ENCODE data around the gene RPP14. TPM values are rescaled to one million over a fixed set of nuclear protein-coding genes. Genes with fewer than 3 reads are reported as not detected.
"Not testable (repeated sequence)": the region's sequence is repeated elsewhere in the genome, so short reads cannot be mapped to it uniquely, and the experiment has no call there.

Gene RPP14
- total and polyA plus RNA-seq, 2 experiments from 2014 or later = 11.7 to 18.6 TPM

- no peak for TF ChIP-seq REST (IDR thresholded peaks at IDR 0.05; ENCODE audit: unreplicated experiment)
- TF ChIP-seq ZNF114 (CRISPR knock-in tag; IDR thresholded peaks at IDR 0.05) = no peak
- TF ChIP-seq ZNF331 (CRISPR knock-in tag; IDR thresholded peaks at IDR 0.05; ENCODE audit: low read depth) = no peak
These were observed 18.7 kb upstream of the RPP14 start (continued) for GRCh38 chr3:58287354-58287753.

DNA sequence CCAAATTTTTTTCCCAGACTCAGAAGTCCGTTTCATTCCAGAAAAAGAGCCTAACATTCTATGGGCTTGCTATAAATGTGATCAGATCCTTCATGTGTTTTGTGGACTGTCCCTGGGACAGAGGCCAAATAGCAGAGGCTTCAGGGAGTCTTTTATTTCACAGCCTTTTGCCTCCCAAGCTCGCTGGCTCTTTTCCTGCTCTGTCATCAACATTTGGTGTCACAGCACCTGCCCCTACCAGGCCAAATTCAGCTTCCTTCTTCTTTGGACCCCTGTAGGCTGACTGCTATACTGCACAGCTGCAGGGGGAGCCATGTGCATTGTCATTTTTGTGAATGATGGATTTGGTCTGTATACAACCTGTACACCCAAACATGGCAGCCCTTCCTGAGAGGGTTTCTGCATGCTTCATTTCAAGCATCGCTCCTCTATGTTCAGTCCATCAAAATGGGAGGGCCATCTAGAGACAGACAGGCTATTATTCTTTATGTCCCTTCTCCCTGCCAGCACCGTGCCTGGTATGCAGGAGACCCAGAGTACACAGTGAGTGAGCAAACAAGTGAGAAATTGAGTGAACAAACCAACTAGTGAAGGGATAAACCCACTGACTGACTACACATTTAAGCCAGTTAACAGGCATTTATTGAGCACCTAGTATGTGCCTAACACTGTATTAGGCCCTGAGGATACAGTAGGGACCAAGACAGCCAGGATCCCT lies 17.9 kb upstream of the RPP14 start:
- Histone ChIP-seq H3K27ac (ENCODE audit: low read depth) (no peak overlapping the region), H3K9me2 (ENCODE audit: insufficient read depth) (no peaks in the 10 kb centered on the region), H3K4me2 (no peak overlapping the region), H3K27me3 (ENCODE audit: insufficient read depth) (no peaks in the 10 kb centered on the region), H2AFZ (no peak overlapping the region), H3K79me2 (replicated peaks; ENCODE audit: insufficient read depth) (no peaks in the 10 kb centered on the region), H3F3A (replicated peaks; ENCODE audit: low read depth) (no peaks in the 10 kb centered on the region), H3K36me3 (ENCODE audit: insufficient read depth) (no peaks in the 10 kb centered on the region), H4K20me1 (replicated peaks; ENCODE audit: insufficient read depth) (no peaks in the 10 kb centered on the region), H3K4me3 (no peak overlapping the region), H3K4me1 (ENCODE audit: insufficient read depth) (no peaks in the 10 kb centered on the region)
- TF ChIP-seq POLR2AphosphoS5 (IDR thresholded peaks at IDR 0.05; ENCODE audit: low read depth) (no peak), CTCF (conservative IDR thresholded peaks at IDR 0.05; ENCODE audit: low read depth in 2 of 2) (peak in 1 of 2 experiments; percentile 10; a peak in 1 of 4 replicates), CREB1 (CRISPR knock-in tag; IDR thresholded peaks at IDR 0.05; ENCODE audit: low read depth) (no peak), ZNF331 (CRISPR knock-in tag; IDR thresholded peaks at IDR 0.05; ENCODE audit: low read depth) (no peak), REST (IDR thresholded peaks at IDR 0.05; ENCODE audit: unreplicated experiment) (no peak)
- Mint-ChIP-seq H3K4me1 (no peaks in the 10 kb centered on the region), H3K27me3 (ENCODE audit: insufficient read depth, low read depth, poor library complexity) (peaks cover 5% of the 10 kb centered on the region), H3K36me3 (ENCODE audit: low read depth) (peaks cover 24% of the 10 kb centered on the region), H3K9me3 (peaks cover 23% of the 10 kb centered on the region), H3K4me3 (no peak overlapping the region), H3K27ac (no peak overlapping the region)
- no peak for ATAC-seq
- peak; percentile 12 for DNase-seq (ENCODE audit: low spot score)

GRCh38 chr3:58288964-58289613 lies 17.0 kb upstream of the RPP14 start:
- not testable (repeated sequence) for H3F3A ChIP-seq (replicated peaks; ENCODE audit: low read depth)

DNA sequence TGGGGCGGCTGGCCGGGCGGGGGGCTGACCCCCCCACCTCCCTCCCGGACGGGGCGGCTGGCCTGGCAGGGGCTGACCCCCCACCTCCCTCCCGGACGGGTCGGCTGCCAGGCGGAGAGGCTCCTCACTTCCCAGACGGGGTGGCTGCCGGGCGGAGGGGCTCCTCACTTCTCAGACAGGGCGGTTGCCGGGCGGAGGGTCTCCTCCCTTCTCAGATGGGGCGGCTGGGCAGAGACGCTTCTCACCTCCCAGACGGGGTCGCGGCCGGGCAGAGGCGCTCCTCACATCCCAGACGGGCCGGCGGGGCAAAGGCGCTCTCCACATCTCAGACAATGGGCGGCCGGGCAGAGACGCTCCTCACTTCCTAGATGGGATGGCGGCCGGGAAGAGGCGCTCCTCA lies 15.6 kb upstream of the RPP14 start:
- not testable (repeated sequence) for H3K4me1 Mint-ChIP-seq; H3K4me3 ChIP-seq; H3K4me2 ChIP-seq; H3F3A ChIP-seq (replicated peaks; ENCODE audit: low read depth); ATAC-seq; H3K79me2 ChIP-seq (replicated peaks; ENCODE audit: insufficient read depth); H2AFZ ChIP-seq; H3K4me1 ChIP-seq (ENCODE audit: insufficient read depth); H4K20me1 ChIP-seq (replicated peaks; ENCODE audit: insufficient read depth); H3K9me2 ChIP-seq (ENCODE audit: insufficient read depth); H3K27me3 Mint-ChIP-seq (ENCODE audit: insufficient read depth, low read depth, poor library complexity); H3K27me3 ChIP-seq (ENCODE audit: insufficient read depth); DNase-seq (ENCODE audit: low spot score); H3K4me3 Mint-ChIP-seq; H3K27ac Mint-ChIP-seq; H3K27ac ChIP-seq (ENCODE audit: low read depth); H3K36me3 ChIP-seq (ENCODE audit: insufficient read depth)
- peaks cover 23% of the 10 kb centered on the region for H3K9me3 Mint-ChIP-seq
- peaks cover 20% of the 10 kb centered on the region for H3K36me3 Mint-ChIP-seq (ENCODE audit: low read depth)

More at GRCh38 chr3:58288964-58289613, 17.0 kb upstream of the RPP14 start:
- DNase-seq (ENCODE audit: low spot score); H3K27ac ChIP-seq (ENCODE audit: low read depth); H3K27ac Mint-ChIP-seq; H3K4me1 Mint-ChIP-seq; H3K27me3 ChIP-seq (ENCODE audit: insufficient read depth); H3K4me3 ChIP-seq; H3K9me2 ChIP-seq (ENCODE audit: insufficient read depth); H3K4me2 ChIP-seq; H2AFZ ChIP-seq; H3K79me2 ChIP-seq (replicated peaks; ENCODE audit: insufficient read depth); H3K4me1 ChIP-seq (ENCODE audit: insufficient read depth); ATAC-seq; H3K27me3 Mint-ChIP-seq (ENCODE audit: insufficient read depth, low read depth, poor library complexity); H4K20me1 ChIP-seq (replicated peaks; ENCODE audit: insufficient read depth); H3K36me3 ChIP-seq (ENCODE audit: insufficient read depth); H3K4me3 Mint-ChIP-seq: not testable (repeated sequence)
- Mint-ChIP-seq H3K9me3 (peaks cover 23% of the 10 kb centered on the region), H3K36me3 (ENCODE audit: low read depth) (peaks cover 24% of the 10 kb centered on the region)

Data from GM23338 (cell line).